ENCODE data around the gene EPHB2. TPM values are rescaled to one million over a fixed set of nuclear protein-coding genes. Genes with fewer than 3 reads are reported as not detected.

The EPHB2 gene
- total and polyA plus RNA-seq, 12 donors = 0.15 to 5.0 (median 0.85) TPM

- Histone ChIP-seq H3K27me3 (peaks cover 0 to 17% (median 0%) of the 10 kb centered on the region in 7 donors), H3K4me3 (no peak overlapping the region), H3K36me3 (no peaks in the 10 kb centered on the region), H3K4me1 (peaks cover 0 to 16% (median 13%) of the 10 kb centered on the region in 9 donors), H3K9me3 (no peaks in the 10 kb centered on the region), H3K27ac (no peak overlapping the region)
- WGBS, 2 donors = 54 to 61% methylated on average over 6 of the region's 6 CpGs
- TF ChIP-seq CTCF (IDR thresholded peaks at IDR 0.05) = no peak
- DNase-seq (no peak), ATAC-seq (no peak)
- intact Hi-C loops (cut with DNase I) = no loop called here
Observed at GRCh38 chr1:22804406-22804805, 93.8 kb downstream of the EPHB2 start.

- no peak for ATAC-seq
- WGBS, 2 donors = 74 to 75% methylated on average over 7 of the region's 7 CpGs
- DNase-seq = no peak
- no peaks in the 10 kb centered on the region for H3K9me3 ChIP-seq
- H3K27ac ChIP-seq = no peak overlapping the region
- intact Hi-C loops (cut with DNase I) = no loop called here
- peaks cover 0 to 17% (median 0%) of the 10 kb centered on the region in 7 donors for H3K27me3 ChIP-seq
- H3K36me3 ChIP-seq = no peaks in the 10 kb centered on the region
- H3K4me1 ChIP-seq = peaks cover 0 to 18% (median 13%) of the 10 kb centered on the region in 9 donors
- TF ChIP-seq CTCF (IDR thresholded peaks at IDR 0.05) = no peak
- no peak overlapping the region for H3K4me3 ChIP-seq
Observed at GRCh38 chr1:22804969-22805671, 94.5 kb downstream of the EPHB2 start.

- TF ChIP-seq CTCF (IDR thresholded peaks at IDR 0.05) = no peak
- 89 to 91% methylated on average over 4 of the region's 4 CpGs for WGBS, 2 donors
Observed at GRCh38 chr1:22805672-22806038, 95.0 kb downstream of the EPHB2 start.

GRCh38 chr1:22806584-22806983, 95.9 kb downstream of the EPHB2 start:
- ATAC-seq = no peak
- H3K9me3 ChIP-seq = no peaks in the 10 kb centered on the region
- no peaks in the 10 kb centered on the region for H3K36me3 ChIP-seq
- no peak overlapping the region for H3K27ac ChIP-seq
- TF ChIP-seq CTCF (IDR thresholded peaks at IDR 0.05) = no peak
- peaks cover 0 to 8% (median 0%) of the 10 kb centered on the region in 7 donors for H3K27me3 ChIP-seq
- WGBS, 2 donors = 80 to 87% methylated on average over 12 of the region's 12 CpGs
- no peak overlapping the region for H3K4me3 ChIP-seq
- peaks cover 0 to 18% (median 13%) of the 10 kb centered on the region in 9 donors for H3K4me1 ChIP-seq
- DNase-seq = no peak
- intact Hi-C loops (cut with DNase I) = no loop called here

More at GRCh38 chr1:22805672-22806038, 95.0 kb downstream of the EPHB2 start:
- no peak for DNase-seq
- H3K4me3 ChIP-seq = no peak overlapping the region
- ATAC-seq = no peak
- H3K36me3 ChIP-seq = no peaks in the 10 kb centered on the region
- peaks cover 0 to 18% (median 13%) of the 10 kb centered on the region in 9 donors for H3K4me1 ChIP-seq
- no peak overlapping the region for H3K27ac ChIP-seq
- intact Hi-C loops (cut with DNase I) = no loop called here
- peaks cover 0 to 17% (median 0%) of the 10 kb centered on the region in 7 donors for H3K27me3 ChIP-seq
- no peaks in the 10 kb centered on the region for H3K9me3 ChIP-seq
